Coronary artery (tissue), 2 donors: ENCODE measurements around the gene TBX18.

ENCODE experiments used
- DNase-seq: peaks from one replicate; pipeline ENCODE4 v3.0.0-alpha.2; 2017; ENCODE audit warnings: low spot score
- H3K27ac ChIP-seq, 2 donors: fragments of 200-600 bp; sonication (generic); one replicate each; pipeline ENCODE4 v1.5.1; 2016 to 2019
- H3K4me3 ChIP-seq: fragments of 200-600 bp; sonication (generic); 2 replicates; pipeline ENCODE4 v1.5.1; 2016; ENCODE audit warnings: mild to moderate bottlenecking, moderate library complexity
- CTCF ChIP-seq: fragments of 200-600 bp; sonication (generic); IDR thresholded peaks from one replicate; pipeline ENCODE4 v1.5.1; 2019; ENCODE audit warnings: antibody characterized with exemption

Gene TBX18

DNA sequence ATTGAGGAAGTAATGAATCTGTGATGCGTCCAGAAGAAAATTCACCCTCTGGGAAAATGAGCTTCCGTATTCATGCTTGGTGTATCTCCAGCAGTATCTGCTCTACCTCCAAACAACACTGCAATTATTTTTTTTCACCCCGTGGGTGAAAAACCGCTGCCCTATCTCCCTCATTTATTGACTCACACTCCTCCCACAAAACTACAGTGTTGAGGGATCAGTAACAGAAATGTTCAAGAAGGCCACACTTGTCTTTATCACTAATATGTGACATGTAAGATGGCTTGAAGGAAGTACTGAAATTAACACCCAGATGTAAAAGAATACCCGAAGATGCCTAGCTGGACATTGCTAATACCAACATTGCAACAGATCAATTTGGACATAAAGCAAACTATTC is 4.9 kb upstream of the TBX18 start:
- peak overlapping the region; percentile 83 to 91 for H3K27ac ChIP-seq
- no peak for TF ChIP-seq CTCF
- no peak for DNase-seq
- peak overlapping the region; percentile 69 for H3K4me3 ChIP-seq

- Histone ChIP-seq H3K4me3 (peak overlapping the region; percentile 69), H3K27ac (peak overlapping the region; percentile 83 to 91)
- TF ChIP-seq CTCF, result no peak
- no peak for DNase-seq
Observed at GRCh38 chr6:84768442-84769174, 4.2 kb upstream of the TBX18 start.

GRCh38 chr6:84767526-84768201 is 3.3 kb upstream of the TBX18 start:
- Histone ChIP-seq H3K27ac (peak overlapping the region; percentile 83 to 91), H3K4me3 (peak overlapping the region; percentile 69)
- no peak for DNase-seq
- TF ChIP-seq CTCF, result no peak

DNA sequence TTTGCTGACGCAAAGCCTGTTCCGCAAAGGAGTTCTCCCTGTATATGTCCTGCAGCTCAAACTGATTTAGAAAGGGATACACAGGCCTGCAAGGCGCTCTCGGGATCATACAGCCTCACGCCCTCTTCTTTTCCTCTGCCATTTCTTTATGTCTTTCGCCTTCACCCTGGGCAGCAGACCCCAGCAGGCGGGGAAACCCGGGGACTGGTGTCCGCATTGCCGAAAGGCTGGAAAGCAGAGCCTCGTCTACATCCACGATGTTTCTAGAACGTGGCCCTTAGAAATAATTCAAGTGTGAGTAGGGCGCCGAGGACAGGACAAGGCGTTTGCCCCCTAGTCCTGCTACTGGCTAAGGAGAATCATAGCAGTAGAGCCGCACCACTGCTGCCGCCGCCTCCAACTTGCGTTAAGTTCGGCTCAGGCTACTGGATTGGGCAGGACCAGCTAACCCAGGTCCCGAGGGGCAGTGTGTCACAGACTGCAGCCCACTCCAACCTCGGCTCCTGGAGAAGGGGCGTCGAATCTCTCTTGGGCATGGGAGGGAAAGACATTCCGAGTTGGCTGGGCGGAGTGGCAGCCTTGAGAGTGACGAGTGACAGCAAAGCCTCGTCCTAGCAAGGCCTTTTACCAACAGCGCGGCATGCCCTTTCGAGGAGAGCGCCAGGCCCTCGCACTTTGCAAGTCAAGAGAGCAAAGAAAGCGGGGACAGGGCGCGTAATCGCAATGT is 2.6 kb upstream of the TBX18 start:
- DNase-seq, result peak; percentile 87
- TF ChIP-seq CTCF, result no peak
- Histone ChIP-seq H3K4me3 (peak overlapping the region; percentile 69), H3K27ac (peak overlapping the region; percentile 83 to 91)

- H3K4me3 ChIP-seq, result peak overlapping the region; percentile 69
- no peak for TF ChIP-seq CTCF
- no peak for DNase-seq
- H3K27ac ChIP-seq, result peak overlapping the region; percentile 83 to 91
Observed at GRCh38 chr6:84766118-84766798, 1.9 kb upstream of the TBX18 start.

DNA sequence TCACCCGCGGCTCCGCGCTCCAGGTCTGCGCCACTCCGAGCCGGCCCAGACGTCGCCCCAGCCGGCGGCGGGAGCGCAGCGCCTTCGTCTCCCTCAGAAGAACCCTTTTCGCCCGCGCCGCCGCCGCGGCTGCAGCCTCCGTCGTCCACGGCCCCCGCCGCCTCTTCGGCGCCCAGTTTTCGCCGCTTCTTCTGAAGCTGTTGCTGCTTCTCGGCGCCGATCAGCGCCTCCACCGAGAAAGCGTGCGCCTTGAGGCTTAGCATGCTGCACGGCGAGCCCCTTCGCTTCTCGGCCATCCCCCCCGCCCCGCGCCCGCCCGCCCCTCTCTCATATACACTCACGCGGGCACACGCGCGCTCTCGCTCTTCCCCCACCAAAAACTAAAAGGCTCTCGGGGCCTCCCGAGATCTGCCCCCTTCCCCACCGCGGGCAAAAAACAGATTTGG is 489 bp downstream of the TBX18 start:
- no peak for DNase-seq
- no peak for TF ChIP-seq CTCF
- Histone ChIP-seq H3K4me3 (peak overlapping the region; percentile 82), H3K27ac (peak overlapping the region; percentile 96 to 99)
